Hematopoietic multipotent progenitor cell treated with erythropoietin and hydrocortisone succinate and interleukin-3 and kit ligand, for 17 days (in vitro differentiated cells): ENCODE measurements around the gene MAPK8IP3.
"Not testable (repeated sequence)": the region's sequence is repeated elsewhere in the genome, so short reads cannot be mapped to it uniquely, and the experiment has no call there.

Experiments
- DNase-seq: peaks from one replicate; pipeline ENCODE4 v3.0.0-alpha.2; 2015; ENCODE audit warnings: low spot score

Gene MAPK8IP3

DNA sequence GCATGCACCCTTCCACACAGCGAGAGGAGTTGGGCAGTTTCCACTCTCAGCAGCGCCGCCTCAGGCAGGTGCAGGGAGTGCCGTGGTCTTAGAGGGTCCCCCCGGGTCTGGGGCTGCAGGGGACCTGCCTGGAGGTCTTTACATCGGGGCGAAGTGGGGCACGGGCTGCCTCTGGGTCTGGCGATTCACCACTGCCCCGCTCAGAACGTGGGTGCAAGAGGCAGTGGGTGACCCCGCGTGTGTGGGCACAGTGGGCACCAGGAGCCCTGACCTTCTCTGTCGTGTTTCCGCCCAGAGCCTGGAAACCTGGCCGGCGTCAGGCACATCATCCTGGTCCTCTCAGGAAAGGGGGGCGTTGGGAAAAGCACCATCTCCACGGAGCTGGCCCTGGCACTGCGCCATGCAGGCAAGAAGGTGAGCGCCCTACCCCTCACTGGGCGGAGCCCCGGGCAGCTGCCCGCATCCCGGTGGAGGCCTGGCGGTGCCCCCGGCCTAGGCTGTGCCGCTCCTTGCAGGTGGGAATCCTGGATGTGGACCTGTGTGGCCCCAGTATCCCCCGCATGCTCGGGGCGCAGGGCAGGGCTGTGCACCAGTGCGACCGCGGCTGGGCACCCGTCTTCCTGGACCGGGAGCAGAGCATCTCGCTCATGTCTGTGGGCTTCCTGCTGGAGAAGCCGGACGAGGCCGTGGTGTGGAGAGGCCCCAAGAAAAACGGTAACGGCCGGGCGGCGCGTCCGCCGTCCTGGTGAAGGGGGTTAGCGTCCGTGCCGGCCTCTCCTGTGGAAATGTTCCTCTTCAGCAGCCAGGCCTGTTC lies 80.5 kb downstream of the MAPK8IP3 start:
- DNase-seq, result no peak

DNA sequence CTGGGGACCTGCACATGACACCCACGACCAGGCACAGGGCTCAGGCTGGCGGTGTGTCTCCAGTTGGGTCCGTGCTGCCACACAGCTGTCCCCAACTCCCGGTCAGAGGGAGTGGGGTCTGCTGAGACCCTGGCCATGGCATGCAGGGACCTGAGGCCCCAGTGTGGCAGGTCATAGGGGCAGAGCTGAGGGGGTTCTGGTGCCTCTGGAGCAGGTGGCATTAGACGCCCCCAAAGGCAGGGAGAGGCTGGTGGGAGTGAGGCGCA lies 81.0 kb downstream of the MAPK8IP3 start:
- no peak for DNase-seq

DNA sequence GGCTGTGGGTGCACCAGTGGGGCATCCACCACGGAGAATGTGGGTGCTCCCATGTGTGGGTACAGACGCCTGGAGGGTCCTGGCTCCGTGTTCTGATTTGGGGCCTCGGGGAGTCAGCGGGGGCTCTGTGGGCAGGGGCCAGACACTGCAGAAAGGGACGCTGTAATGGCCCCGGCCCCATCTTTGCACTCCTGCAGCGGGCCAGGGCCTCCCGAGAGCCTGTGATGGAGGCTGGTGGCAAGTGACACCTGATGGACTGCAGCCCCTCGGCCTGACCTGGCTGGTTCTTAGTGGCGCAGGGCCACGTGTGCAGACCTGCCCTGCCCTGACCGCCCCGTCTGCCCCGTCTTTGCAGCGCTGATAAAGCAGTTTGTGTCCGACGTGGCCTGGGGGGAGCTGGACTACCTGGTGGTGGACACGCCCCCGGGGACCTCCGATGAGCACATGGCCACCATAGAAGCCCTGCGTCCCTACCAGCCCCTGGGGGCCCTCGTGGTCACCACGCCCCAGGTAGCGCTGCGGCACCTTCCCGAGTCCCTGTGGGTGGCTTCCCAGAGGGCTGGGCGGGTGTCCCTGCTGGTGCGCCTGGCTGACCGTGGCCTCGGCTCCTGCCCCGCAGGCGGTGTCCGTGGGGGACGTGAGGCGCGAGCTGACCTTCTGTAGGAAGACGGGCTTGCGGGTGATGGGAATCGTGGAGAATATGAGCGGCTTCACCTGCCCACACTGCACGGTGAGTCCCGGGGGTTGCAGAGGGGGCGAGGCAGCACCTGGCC lies 81.5 kb downstream of the MAPK8IP3 start:
- no peak for DNase-seq

DNA sequence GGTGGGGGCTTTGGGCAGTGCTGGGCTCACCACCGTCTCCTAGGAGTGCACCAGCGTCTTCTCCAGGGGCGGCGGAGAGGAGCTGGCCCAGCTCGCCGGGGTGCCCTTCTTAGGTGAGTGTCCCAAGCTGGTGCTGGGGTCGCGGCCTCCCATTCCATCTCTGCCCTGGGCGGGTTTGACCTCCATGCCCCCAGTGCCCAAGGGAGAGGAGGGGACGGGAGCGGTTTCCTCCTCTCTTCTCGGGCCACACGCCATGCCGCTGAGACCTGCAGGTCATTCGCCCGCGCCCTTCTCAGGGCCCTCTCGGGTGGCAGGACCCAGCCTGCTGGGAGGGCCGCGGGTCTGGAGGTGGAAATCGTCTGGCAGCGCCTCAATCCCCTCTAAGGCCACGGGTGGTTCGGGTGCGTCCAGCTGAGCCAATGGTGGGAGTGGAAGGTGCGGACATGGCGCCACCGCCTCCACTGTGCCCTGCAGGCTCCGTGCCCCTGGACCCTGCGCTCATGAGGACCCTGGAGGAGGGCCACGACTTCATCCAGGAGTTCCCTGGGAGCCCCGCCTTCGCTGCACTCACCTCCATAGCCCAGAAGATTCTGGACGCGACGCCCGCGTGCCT lies 82.2 kb downstream of the MAPK8IP3 start:
- DNase-seq, result no peak

DNA sequence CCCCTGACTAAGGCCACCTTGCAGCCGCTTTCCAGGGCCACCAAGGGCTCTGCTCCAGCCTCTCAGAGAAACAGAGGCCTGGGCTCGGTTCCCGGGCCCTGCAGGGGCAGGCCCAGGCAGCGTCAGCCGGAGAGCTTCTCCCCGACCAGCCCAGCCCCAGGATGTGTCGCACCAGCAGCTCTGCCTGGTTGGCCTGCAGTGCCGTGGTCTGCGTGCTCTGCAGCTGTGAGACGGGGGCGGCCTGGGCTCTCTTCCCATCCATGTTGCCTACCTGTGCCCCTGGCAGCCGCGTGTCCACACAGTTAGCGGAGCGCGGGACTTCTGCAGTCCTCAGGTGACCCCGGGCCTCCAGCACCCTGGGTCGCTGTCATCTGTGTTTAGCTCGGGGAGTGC lies 82.7 kb downstream of the MAPK8IP3 start:
- no peak for DNase-seq

DNA sequence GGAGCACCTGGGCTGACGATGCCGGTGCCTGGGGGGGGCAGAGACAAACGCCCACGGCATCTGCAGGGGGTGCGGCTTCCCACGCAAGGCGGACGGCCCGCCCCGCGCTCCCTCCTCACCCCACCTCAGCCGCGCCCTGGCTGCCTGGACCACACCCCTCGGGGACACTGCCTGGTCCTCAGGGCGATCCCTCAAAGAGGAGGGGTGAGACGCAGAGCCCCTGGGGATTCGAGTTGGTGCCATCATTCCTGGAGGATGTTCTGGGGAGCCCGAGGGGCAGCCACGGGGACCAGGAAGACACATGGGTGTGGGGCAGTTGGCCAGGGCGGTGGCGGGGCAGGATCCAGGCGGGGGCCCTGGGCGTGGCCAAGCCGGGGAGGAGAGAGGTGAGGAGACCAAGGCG lies 83.6 kb downstream of the MAPK8IP3 start:
- no peak for DNase-seq

DNA sequence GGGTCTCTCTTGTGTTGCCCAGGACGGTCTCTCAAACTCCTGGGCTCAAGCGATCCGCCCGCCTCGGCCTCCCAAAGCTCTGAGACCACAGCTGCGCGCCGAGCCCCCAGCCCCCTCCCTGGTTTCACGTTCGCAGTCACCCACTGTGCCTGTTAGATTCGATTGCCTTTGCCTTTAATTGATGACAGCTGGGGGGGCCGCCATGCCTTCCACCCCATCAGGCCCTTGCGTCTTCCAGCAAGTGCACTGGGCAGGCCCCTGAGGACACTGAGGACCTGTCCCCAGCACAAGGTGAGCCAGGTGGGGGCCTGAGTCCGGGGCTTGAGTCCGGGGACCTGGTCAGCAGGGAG lies 84.2 kb downstream of the MAPK8IP3 start:
- no peak for DNase-seq

DNA sequence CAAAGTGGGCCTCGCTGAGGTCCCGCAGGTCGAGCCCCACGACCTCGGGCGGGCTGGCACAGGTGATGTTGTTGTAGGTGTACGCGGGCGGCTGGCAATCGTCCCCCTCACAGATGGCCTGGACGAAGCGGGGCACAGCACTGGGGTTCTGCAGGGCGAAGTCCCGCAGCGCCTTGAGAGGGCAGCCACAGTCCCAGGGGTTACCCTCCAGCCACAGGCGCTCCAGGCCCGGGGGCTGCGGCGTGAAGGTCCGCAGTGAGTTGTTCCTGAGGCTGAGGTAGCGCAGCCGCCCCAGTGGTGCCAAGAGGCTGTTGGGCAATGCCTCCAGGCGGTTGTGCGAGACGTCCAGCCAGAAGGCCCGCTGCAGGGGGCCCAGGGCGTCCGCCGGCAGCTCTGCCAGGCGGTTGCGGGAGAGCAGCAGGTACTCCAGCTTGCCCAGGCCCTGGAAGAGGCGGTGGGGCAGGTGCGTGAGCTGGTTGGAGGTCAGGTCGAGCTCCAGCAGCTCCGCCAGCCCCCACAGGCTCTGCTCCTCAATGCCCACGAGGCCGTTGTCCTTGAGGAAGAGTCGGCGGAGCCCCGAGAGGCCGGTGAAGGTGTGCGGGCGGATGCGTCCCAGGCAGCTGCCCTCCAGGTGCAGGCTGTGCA lies 84.7 kb downstream of the MAPK8IP3 start:
- no peak for DNase-seq

DNA sequence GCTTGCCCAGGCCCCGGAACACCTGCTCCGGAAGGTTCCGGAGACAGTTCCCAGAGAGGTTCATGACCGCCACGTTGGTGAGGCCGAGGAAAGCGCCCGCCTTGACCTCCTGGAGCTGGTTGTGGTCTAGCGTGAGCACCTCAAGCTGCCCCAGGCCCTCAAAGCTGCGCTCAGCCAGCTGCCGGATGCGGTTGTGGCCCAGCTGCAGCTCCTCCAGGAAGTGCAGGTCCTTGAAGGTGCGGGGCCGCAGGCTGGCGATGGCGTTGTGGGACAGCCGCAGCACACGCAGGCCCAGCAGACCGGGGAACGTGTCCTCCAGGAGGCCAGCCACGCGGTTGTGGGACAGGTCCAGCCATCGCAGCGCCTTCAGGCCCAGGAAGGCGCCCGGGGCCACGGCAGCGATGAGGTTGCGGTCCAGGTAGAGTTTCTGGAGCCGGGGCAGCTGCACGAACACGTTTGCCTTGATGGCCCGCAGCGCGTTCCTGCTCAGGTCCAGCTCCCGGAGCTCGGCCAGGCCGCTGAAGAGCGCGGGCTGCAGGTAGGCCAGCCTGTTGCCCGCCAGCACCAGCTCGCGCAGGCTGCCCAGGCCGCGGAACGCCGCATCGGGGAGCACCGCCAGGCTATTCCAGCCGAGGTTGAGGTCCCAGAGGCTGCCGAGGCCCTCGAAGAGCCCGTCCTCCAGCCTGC lies 85.4 kb downstream of the MAPK8IP3 start:
- no peak for DNase-seq

DNA sequence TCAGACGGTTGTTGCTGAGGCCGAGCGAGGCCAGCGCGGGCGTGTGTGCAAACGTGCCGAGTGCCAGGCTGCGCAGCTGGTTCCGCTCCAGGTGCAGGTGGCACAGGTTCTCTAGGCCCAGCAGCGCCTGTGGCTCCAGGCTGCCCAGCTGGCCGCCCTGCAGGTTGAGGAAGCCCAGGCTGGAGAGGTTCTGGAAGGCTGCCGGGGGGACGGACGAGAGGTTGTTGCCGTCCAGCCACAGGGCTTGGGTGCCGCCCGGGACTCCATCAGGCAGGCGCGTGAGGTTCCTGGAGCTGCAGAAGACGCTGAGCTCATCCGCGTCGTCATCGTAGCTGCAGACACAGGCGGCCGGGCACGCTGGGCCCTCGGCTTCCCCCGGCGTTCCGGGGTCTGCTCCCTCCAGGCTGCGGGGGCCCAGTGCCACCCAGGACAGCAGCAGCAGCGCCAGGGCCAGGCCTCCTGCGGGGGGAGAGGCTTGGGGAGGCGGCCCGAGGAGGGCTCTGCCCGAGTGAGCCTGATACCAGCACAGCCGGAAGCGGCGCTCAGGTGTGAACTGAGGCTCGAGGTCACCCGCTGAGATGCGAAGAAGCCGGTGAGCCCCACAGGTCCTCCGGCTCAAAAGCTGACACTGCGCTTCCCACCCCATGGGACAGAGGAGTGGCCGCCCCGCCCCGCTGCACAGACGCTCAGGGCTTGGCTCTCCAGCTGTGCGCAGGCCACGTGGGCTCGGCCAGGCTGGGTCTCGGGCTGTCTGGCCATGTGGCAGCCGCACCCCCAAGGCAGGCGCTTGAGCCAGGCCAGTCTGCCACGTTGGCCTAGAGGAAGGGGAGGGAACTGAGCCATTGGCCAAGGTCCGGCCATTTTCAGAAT lies 86.2 kb downstream of the MAPK8IP3 start:
- DNase-seq, result no peak

DNA sequence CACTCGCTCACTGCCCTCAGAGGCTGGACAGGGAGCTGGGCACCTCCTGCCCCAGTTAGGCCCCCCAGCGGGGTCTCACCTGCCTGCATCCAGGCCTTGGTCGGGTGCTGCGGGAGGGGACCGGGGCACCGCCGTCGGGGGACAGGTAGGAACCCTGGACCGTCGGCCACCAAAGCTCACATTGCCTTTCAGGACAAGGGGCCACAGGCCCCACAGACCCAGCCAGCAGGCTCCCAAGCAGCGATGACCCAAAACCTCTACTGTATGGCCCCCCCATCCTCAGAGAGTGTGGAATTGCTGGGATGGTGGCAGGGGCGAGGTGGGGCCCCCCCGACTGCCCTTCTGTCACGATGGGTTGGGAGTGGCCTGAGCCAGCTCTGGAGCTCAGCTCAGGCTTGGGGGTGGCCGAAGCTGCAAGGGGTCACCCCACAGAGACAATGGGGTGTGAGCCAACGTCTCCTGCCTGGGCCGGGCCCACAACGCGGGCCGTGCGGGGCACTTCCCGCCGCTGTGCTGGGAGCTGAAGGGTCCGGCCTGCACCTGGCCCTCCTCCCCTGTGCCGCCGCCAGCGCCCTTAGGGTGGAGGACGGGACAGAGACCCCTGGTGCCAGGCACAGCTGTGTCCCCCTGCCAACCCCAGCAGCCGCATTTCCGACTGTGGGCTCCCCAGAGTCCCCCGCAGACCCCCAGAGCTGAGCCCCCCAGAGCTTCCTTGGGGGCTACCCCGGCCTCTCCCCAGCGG lies 87.0 kb downstream of the MAPK8IP3 start:
- no peak for DNase-seq

DNA sequence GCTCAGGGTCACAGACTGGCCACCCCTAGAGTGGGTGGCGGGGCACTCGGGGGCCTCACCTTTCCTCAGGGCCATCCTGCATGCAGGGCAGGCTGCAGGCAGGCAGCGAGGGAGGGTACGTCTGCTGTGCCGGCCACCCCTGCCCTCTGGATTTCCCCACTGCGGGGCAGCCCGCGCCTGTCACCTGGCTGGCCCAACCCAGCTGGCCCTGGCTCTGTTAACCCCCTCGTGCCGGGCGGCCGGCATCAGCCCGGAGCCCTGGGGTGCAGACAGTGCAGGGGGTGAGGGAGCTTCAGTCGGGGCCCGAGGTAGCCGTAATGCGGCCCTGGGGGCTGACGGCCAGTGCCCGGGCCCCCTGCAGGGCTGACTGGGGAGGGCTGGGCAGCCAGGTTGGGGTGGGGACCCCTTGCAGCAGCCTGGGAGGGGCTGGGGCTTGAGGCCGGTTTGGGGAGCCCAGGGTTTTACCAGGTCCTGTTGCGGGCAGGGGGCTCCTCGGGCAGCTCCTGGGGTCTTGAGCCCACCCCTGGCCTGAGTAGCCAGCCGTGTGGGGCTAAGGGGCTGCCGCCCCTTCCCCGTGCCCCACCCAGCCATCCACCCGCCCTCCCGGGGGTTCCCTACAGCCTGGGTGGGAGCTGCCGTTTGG lies 87.7 kb downstream of the MAPK8IP3 start, which contains the start of gene IGFALS:
Gene IGFALS, minus strand, starts transcription at position 128 of the 643 bp plus-strand sequence. Its CDS starts 53 bp downstream, at position 75.
- no peak for DNase-seq

DNA sequence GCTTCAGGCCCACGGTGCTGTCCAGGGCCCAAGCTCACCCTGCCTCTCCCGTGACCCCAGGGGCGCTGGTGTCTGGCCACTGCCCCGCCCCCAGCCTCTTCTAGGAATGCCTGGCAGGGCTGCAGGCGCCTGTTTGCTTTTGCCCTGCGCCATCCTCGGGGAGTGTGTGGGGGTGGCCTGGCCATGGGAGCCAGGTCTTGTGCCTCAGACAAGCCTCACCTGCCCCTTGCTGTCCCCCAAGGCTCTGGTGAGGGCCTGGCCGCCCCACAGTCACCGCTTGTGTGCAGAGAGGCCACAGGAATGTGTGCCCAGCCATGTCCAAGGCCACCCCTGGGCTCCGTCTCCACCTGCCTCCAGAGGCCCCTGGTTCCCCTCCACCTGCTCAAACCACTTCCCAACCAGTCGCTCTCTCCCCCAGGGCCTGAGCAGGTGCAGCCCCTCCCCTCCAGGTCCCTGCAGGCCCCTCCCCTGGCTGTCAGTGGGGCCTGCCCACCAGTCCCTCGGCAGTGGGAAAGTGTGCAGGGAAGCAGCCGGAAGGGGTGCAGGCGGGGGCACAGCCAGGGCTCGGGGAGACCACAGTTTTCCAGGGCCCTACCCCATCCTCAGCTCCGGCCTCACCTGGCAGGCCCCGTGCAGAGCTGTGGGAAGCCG lies 88.4 kb downstream of the MAPK8IP3 start:
- no peak for DNase-seq

DNA sequence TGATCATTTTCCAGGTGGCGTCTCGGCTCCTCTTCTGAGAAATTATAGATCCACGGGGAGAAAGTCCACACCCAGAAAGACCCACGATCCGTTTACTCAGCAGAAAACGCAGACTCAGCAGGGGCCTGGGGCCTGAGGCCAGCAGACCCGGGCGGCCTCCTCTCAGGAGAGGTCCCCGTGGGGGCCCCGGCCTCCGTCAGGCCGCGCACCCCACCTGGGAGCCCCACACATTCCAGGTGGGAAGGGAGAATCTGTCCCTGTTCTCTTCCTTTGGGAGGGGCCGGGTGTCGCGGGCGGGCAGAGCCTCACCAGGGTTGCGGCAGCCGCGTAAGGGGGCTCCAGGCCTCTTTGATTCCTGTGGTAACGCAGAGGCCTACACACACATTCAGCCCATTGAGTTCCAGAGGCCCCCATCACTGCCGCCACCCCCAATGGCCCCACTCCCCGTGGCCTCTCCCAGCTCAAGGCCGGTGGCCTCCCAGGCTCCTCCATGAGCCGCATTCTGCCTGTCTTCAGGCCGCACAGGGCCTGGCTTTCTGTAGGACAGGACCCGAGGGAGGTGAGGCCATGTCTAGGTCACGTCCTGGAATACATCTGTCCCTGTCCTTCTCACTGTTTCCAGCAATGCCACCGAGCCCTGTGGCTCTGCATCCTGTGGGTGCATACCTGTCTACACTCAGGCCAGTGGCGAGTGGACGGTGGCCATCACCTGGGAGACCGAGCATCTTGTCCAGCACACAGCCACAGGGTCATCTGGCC lies 89.1 kb downstream of the MAPK8IP3 start:
- DNase-seq, result no peak

DNA sequence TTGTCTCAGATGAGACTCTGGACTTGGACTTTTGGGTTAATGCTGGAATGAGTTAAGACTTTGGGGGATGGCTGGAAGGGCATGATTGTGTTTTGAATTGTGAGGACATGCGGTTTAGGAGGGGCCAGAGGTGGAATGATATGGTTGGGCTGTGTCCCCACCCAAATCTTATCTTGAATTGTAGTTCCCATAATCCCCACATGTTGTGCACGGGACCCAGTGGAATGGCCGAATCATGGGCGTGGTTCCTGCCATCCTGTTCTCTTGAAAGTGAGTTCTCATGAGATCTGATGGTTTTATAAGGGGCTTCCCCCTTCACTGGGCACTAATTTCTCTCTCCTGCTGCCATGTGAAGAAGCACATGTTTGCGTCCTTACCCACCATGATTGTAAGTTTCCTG lies 93.3 kb downstream of the MAPK8IP3 start:
- DNase-seq, result not testable (repeated sequence)

DNA sequence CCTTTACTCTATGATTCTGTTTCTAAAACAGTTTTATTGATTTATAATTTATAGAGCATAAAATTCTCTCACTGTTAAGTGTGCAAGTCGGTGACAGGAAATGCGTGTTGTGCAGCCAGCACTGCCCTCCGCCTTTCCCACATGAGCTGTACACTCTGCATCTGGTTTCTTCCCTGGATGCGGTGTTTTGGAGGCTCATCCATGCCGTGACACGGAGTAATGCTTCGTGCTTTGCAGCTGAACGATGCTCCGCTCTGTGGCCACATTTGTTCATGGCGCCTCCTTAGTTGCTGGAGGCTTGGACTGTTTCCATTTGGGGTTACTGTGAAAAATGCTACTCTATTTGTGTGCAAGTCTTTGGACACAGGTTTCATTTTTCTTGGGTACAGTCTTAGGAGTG lies 94.7 kb downstream of the MAPK8IP3 start:
- DNase-seq, result no peak

DNA sequence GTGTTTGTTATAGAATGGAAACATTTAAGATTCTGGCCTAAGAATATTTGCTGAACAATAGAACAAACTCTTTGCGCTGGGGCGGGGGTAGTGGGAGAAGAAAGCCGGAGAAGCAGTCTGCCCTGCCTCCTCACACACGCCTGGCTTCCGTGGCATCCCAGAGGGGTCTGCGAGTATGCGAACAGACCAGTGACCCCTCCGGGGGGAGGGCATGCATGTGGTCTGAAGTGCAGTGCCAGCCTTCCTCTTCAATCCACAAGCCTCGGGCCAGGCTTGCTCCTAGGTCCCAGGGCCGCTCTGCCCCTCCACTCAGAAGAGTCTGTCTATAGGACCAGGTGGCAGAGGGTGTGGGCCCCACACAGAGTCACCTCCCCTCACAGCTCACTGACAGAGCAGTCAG lies 101.6 kb downstream of the MAPK8IP3 start:
- DNase-seq, result no peak

DNA sequence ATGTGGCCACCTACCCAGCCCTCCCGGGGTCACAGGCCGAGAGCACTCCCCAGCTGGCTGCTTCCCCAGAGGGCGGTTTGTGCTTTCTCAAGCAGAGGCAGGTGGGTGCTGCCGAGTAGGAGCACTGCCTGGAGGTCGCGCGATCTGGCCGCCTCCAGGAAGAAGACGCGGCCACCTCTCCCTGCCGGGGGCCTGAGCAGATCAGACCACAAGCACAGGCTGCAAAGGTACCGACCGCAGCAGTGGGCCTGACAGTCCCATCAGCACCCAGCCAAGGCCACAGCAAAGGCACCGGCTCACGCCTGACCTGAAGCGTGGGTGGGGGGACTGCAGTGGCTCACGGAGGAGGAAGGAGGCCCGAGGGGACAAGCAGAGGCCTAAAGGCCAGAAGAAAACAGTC lies 102.7 kb downstream of the MAPK8IP3 start:
- DNase-seq, result no peak
